Tibial nerve (tissue), 4 donors: ENCODE data around the gene CREM.

Experiments used
- CTCF ChIP-seq, 5 experiments: fragments of 200-600 bp in 3 of 5; fragments of 450-650 bp in 2 of 5; sonication (generic) in 3 of 5; IDR thresholded peaks; one replicate each; pipeline ENCODE4 v1.5.1; 2016 to 2019; ENCODE audit warnings: antibody characterized with exemption in 5 of 5, mild to moderate bottlenecking in 3 of 5, moderate library complexity in 2 of 5
- EP300 ChIP-seq, 2 donors: sonication (generic); formaldehyde crosslinking; IDR thresholded peaks; one replicate each; pipeline ENCODE4 v1.6.1; 2017; ENCODE audit warnings: antibody characterized with exemption in 2 of 2, mild to moderate bottlenecking in 1 of 2
- POLR2A ChIP-seq, 2 donors: fragments of 450-650 bp; IDR thresholded peaks; one replicate each; pipeline ENCODE4 v1.6.1; 2017; ENCODE audit warnings: antibody characterized with exemption in 2 of 2, mild to moderate bottlenecking in 2 of 2, moderate library complexity in 2 of 2

GRCh38 chr10:35228058-35228457 is 101.4 kb downstream of the CREM start:
- TF ChIP-seq CTCF (IDR thresholded peaks at IDR 0.05): no peak
- no peak for TF ChIP-seq POLR2A (IDR thresholded peaks at IDR 0.05)
- no peak for TF ChIP-seq EP300 (IDR thresholded peaks at IDR 0.05)
